Fibroblast of the aortic adventitia (primary cell): ENCODE results near the gene RPS6KA2. TPM values are rescaled to one million over a fixed set of nuclear protein-coding genes. Genes with fewer than 3 reads are reported as not detected.

Experiments used
- DNase-seq: peaks from one replicate; pipeline ENCODE4 v3.0.0-alpha.2; 2010; ENCODE audit warnings: low read depth
- H3K4me3 ChIP-seq: 2 replicates; pipeline ENCODE4 v1.5.1; 2011; ENCODE audit warnings: low read depth, mild to moderate bottlenecking, control low read depth, low read length, moderate library complexity
- CTCF ChIP-seq: IDR thresholded peaks from 2 replicates; pipeline ENCODE4 v1.5.1; 2011; ENCODE audit warnings: mild to moderate bottlenecking, low read length, control low read depth, inconsistent platforms; ENCODE audit not compliant: insufficient read depth
- total RNA-seq: library from RNA; depleted of rRNA; stranded (reverse); fragments of >200 nt; gene quantifications from 2 replicates; pipeline ENCODE4 v1.2.3, GENCODE V29; 2012; ENCODE audit warnings: low replicate concordance

Gene RPS6KA2
- total RNA-seq, 1 donor = 89.7 TPM

- no peak for TF ChIP-seq CTCF
- DNase-seq = no peak
These were observed 143.3 kb downstream of the RPS6KA2 start for GRCh38 chr6:166483573-166484250.

GRCh38 chr6:166483026-166483425, 144.0 kb downstream of the RPS6KA2 start:
- H3K4me3 ChIP-seq = no peak overlapping the region
- no peak for DNase-seq
- no peak for TF ChIP-seq CTCF

More at GRCh38 chr6:166483573-166484250, 143.3 kb downstream of the RPS6KA2 start:
- H3K4me3 ChIP-seq = no peak overlapping the region

- no peak overlapping the region for H3K4me3 ChIP-seq
- TF ChIP-seq CTCF = no peak
- no peak for DNase-seq
These were observed 148.1 kb downstream of the RPS6KA2 start for GRCh38 chr6:166478782-166479592.

GRCh38 chr6:166477647-166478365, 149.2 kb downstream of the RPS6KA2 start:
- DNase-seq = no peak
- no peak for TF ChIP-seq CTCF
- H3K4me3 ChIP-seq = no peak overlapping the region

- no peak for DNase-seq
- H3K4me3 ChIP-seq = no peak overlapping the region
- TF ChIP-seq CTCF = no peak
These were observed 150.3 kb downstream of the RPS6KA2 start for GRCh38 chr6:166476634-166477215.

GRCh38 chr6:166476061-166476591, 150.9 kb downstream of the RPS6KA2 start:
- TF ChIP-seq CTCF = no peak
- DNase-seq = no peak
- no peak overlapping the region for H3K4me3 ChIP-seq
